NCI-H2171 treated with DMSO at 0.1 percent for 48 hours (cell line): ENCODE measurements around the gene ATG7.
"Not testable (repeated sequence)": the region's sequence is repeated elsewhere in the genome, so short reads cannot be mapped to it uniquely, and the experiment has no call there.

Source experiments
- DNase-seq: peaks from one replicate; lab custom pipeline; 2025; lab: John Stamatoyannopoulos, UW

ATG7 gene

DNA sequence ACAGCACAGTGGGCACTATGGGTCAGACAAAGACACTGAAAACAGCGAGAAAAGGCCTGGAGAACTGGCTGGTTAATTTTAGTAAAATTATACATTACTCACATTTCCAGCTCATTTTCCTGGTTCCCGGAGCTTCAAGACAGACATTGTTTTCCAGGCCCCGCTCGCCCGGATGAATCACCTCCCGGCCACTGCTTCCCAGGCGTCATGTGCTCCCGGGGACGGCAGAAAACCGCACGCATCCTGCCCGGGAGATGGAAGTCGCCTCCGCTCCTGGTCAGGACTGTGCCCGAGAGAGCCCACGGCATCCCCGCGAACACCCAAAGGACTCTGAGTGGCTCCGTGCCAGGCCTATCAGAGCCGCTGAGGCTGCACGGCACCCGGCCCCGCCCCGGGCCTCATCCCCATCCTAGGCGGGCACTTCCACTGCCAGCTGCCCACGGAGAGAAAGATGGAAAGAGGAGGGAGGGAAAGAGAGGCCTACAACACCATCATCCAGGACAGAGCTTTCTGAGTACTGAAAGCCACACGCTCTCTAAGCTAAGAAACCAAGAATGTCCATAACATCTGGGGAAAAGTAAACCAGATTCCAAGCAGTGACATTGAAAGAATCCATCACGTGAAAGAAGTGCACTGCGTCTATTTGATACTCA, 296.4 kb downstream of the ATG7 start:
- DNase-seq, result no peak

DNA sequence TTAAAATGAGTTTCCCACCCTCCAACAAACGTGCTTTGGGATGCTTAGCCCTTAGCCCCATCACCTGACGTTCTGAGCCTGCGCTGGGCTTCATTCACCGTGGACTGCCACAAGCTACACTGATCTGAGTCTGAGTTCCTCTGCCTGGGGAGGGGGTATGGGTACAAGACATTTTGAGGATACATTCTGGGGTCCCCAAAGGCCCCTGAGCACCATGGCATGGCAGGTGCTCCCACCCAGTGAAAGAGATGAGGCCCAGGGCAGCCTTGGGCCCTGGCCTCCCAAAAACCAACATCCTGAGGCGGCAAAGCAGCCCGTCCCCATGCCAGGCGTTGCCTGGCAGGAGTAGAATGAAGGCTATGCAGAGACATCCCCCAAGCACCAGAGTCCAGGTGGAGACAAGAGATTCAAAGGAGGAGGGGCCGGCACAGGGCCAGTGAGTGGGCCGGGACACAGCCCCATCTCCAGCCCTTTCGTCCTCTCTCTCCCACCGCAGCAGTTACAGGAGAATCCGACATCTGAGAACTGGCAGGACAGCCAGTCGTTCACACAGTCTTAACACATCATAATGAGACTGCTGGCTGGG, 297.1 kb downstream of the ATG7 start:
- no peak for DNase-seq

DNA sequence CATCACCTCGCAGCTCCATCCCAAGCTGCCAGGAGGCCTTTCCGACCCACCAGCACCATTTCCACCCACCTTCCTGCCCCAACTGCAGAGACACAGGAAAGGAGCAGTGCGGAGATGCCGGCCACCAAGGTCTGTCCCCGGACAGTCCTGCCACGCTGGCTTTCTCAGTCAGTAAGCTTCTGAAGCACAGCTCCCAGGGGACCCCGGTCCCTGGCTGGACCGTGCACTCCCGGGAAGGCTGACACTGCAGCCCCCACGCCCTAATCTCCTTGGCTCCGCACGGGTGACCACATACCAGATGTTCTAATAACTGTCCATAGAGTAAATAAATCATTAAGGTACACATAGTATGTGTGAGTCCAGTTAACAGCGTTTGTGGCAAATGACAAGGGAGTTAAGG, 298.1 kb downstream of the ATG7 start:
- DNase-seq, result no peak

DNA sequence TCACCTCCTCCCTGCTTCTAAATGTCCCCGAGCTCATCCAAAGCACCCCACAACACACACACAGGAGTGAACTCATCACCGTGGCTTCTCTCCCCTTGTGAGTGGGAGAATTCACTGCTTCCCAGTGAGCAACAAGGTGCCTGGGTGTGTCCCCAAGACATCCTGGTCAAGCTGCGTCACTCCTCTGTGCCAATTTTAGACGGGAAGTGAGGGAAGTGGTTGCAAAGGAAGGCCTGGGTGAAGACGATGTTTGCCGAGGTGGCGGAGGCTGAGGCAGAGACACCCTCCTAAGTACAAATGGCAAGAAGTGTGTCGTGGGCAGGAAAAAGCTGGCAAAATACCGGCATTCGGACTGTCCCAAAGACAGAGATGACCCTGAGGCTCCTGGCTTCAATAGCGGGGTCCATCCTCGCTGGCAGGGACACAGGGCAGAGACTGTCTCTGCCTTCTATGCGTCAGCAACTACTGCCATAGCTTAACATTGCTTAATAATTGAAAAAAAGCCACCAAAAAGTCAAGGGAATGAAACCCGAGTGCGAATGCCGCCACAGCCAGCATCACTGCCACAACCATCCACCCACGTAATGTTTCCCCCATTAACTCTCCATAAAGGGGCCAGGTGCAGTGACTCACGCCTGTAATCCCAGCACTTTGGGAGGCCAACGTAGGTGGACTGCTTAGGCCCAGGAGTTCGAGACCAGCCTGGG, 298.7 kb downstream of the ATG7 start:
- no peak for DNase-seq

DNA sequence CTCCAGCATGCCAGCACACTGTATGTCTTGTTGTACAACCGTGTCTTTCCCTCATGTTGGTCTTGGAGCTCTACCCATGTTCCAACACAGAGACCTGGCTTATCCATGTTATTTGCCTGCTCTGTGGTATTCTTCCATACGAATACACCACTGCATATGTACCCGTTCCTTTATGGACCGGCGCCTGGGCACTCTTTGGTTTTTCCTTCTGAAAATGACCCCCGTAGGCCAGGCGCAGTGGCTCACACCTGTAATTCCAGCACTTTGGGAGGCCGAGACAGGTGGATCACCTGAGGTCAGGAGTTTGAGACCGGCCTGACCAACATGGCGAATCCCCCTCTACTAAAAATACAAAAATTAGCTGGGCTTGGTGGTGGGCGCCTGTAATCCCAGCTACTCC, 300.5 kb downstream of the ATG7 start:
- not testable (repeated sequence) for DNase-seq

DNA sequence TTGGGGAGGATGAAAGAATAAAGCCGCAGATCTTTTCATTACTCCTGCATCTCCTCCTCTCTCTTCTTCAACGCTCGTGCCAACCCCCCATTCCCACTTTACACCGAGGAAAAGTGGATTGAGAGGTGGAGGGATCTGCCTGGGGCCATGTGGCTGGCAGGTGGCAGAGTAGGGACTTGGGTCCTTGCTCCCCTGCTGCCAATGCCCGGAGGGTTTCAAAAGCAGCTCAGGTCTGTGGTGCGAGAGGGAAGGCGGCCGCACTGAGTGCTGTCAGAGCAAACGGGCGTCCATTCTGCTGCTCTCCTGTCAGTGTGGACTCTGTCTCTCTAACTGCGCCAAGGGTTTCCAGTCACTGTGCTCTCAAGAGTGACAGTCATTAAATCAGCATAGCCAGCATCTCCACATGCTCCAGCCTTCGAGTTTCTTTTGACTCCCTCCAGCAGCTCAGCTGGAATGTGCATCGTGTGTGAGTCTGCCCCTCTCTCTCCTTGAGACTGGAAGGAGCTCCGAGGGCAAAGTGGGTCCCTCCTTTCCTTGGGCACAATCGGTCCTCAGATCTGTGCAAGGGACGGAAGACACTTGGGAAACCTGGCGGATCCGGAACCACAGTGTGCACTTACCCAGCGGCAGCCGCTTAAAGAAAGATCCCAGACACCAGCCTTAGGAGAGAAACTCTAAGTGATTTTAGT, 302.9 kb downstream of the ATG7 start:
- DNase-seq, result no peak

DNA sequence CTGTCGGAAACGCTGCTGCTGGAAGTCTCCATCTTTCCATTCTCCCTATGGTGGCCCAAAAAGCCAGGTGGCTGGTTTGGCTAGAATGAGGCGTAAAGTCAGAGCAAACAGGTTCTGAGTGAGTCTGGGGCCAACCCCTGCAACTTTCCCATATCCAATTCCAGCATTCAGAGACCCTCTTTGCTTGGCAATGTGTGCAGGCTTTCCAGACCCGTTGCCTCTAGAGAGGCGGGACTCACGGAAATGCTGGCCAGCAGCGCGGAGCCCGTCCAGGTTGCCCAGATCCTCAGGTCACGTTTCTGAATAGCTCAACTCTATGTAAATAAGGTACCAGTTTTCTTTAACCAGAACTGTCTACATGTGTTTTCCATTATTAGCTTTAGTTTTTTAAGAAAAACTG, 303.5 kb downstream of the ATG7 start:
- DNase-seq, result no peak

DNA sequence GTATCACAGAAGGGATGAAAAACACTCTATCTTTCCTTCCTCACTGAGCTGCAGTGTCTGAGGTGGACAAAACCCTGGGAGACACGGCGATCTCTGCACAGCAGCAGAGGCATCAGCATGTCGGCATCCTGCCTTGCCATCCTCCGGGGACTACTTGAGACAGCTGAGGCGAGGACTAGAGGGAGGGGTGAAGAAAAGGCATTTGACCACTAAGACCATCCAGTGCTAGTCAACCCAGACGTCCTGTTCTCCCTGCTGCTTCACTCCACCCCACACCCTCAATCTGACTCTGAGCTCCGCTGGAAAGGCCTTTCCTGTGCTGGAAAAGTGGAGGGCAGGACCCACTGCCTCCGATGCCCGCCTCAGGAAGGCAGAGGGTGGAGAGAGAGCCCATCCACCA, 304.3 kb downstream of the ATG7 start:
- DNase-seq, result no peak

DNA sequence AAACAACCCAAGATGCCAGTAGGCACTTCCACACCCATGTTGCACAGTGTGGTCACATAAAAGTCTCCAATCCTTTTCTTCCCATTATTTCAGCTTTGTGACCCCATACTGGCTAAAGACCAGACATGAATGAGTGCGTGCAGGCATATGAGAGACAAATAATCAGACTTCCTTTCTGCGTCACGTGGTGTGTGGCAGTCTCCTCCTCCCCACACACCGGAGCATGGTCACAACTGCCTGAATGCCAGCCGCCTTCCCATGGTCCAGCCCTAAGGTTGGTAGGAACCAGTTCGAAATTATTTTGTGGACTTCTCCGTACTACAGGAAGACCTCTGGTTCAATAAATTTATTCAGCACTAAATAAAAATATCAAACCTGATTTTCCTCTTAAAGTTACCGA, 306.0 kb downstream of the ATG7 start:
- no peak for DNase-seq

DNA sequence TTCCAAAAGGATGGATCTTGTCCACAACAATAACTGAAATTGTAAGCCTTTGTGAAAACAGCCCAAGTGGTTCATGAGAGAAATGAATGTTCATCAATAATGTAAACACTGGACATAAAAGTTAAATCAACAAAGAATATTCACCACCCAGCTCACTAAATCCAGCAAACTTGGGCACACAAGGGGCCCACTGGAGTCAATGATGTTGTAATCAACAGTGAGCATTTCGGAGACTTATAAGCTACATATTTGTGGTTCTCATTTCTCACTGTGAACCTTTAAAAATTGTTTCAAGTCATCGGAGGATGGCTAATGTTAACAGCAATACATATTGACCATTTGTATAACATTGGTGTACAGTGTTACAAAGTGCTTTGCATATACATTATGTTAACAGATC, 308.4 kb downstream of the ATG7 start:
- no peak for DNase-seq

DNA sequence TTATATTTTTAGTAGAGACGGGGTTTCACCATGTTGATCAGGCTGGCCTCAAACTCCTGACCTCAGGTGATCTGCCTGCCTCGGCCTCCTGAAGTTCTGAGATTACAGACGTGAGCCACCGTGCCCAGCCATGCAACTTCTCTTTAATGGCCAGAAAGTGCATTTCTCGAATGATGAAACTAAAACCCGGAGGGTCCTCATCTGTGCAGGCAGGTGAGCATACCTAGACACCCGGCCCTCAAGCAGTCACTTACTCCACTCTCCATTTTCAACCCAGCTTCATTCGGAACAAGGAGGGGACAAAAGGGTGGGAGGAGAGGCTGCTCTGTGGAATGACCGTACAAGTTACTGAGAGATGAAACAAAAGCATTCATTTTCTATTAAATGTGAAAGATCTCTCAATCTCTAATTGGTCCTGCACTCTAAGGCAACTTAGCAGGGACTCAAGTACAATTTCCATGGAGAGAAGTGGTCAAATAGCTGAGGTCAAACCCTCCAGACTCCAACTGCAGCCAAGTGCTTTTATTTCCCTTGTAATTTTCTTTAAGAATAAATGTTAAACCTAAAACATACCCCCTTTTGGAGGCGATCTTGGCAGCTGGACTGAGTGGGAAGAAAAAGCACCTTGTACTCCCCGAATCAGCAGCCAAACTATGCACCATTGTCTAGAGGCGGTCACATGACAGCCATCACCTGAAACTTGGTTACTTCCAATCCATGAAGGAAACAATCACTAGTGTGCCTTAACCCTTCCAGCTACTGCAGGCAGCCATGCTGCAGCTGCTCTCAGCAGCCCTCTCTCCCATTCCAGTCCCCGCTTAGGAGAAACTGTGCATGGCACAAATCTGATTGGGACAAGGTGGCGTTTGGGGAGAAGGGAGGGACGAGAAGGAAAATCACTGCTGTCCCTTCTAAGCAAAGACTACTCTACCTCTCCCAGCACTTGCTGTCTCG, 309.3 kb downstream of the ATG7 start:
- no peak for DNase-seq

DNA sequence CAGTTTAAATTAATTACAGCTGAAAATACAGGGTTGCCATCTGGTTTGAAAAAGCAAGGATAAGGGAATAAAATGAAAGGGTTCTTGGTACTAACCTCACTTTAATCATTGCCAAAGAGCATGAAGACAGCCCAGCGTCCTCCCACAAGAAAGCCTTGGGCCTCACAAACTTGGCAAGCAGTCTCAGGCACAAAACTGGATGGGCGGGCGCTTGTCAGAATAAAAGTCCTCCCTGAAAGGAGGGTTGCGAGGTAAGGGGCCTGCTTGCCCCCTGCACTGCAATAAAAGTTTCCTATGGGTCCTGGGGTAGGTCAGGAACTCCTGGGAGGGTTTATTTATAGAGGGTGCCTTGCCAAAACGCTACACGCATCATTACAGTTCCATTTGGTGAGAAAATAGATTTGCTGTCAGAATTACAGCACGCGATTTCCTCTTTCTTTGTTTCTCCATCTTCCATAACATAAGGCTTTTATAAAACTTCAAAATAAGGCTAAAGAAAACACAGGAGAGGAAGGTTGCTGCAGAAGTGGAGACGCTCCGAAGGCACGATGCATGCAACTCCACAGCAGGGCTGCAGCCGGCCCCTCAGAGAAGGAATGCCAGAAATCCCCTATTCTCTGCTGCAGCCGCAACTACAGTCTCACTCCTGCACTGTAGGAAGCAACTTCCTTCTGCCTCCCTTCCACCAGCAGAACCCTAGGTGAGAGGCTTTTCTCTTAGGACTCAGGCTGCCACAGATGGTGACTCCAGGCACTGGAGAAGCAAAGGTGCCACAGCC, 310.2 kb downstream of the ATG7 start:
- DNase-seq, result no peak

DNA sequence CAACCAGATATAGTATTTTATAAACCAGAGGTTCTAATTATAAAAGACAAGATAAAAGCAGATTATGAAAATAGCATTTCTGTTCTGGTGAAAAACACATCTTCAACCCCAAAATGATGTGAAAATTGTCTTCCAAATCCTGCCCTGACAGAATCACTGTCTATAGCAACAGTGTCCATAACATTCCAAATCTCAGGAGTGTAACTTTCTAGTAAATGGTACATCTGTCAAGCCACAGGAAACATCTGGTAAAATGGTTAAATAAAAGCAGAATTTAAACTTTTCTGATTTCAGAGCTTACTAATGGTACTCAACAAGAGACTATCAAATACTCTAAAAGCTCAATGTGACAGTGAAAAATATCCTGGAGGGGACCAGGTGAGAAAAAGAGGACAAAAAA, 311.0 kb downstream of the ATG7 start:
- no peak for DNase-seq

DNA sequence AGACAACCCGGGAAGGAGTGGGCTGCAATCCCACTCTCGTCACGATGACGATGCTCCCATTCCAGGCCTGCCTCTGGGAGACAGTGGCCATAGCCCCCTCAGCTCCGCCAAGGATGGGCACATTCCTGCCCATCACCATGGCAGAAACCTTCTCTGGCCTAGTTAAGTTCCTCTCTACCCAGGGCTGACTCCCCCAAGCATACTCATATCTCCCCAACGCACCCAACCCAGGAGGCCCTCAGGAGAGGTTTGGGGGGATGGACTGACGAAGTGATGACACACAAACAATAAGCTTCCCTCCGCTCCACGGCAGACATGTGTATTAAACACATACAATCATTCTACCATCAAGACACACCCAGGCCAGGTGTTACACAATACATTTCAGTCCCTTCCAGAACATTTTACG, 311.4 kb downstream of the ATG7 start:
- no peak for DNase-seq

DNA sequence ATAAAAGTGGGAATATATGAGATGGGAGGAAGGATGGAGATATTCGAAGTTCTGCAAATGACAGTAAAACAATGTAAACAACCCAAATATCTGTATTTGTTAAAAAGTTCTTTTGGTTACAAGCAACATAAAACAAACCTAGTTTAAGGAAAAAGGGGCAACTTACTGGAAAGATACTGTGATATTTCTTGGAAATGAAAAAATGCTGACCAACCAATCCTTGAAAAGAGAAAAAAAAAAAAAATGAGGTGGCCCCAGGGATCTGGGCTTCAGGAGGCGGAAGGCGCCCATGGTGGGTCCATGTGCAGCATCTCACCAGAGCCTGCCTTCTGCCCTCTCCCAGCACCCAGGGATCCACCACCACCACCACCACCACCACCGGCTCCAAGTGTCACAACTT, 312.4 kb downstream of the ATG7 start:
- no peak for DNase-seq

DNA sequence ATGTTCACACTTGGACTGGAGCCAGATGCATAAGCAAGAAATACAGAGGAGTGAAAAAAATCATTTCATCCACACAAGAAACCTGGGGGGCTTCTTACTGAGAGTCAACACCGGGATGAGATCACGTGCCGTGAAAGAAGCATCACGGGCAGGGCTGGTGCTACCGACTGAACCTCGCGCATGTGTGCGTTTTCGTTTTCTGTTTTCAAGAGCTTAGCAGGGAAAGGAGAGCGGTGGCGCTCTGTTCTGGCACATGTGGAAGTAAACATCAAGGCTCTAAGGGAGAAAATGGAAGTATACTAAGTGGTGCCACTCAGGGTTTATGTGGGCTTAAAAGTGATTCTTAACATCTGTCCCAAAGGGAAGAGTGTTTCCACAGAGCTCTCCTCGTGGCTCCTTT, 315.6 kb downstream of the ATG7 start:
- no peak for DNase-seq

DNA sequence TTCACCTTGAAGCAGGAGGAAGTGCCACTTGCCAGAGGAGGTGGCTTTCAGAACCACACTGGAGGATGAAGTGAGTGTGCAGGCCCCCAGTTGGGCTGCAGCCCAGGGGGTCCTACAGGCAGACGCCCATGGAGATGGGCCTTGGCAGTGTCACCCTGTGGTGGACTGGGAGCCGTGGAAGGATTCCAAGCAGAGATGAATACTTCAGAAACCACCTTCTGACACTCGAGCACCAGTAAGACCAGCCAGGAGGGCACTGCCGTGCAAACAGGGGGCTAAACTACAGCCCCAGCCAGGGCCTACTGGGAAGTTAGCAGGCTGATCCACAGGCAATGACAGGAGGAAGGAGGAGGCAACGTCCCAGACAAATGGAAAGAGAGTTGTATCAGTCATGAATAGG, 316.1 kb downstream of the ATG7 start:
- no peak for DNase-seq

DNA sequence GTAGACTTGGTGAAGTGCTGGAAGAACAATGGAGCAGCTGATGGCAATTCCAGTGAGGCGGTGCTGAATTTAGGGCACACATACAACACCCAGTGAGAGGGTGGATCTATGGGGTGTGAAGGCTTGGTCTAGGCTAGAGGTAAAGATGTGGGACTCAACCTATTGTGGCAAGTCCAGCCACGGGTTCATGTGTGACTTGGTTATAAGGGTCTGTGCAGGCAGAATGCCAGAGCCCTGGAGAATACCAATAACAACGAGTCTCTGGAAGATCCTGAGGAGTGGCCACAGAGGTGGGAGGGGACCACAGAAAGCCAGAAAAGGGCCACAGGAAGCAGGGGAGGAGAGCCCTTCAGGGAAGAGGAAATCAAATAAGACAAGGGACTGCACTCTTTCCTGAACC, 316.6 kb downstream of the ATG7 start:
- DNase-seq, result no peak

DNA sequence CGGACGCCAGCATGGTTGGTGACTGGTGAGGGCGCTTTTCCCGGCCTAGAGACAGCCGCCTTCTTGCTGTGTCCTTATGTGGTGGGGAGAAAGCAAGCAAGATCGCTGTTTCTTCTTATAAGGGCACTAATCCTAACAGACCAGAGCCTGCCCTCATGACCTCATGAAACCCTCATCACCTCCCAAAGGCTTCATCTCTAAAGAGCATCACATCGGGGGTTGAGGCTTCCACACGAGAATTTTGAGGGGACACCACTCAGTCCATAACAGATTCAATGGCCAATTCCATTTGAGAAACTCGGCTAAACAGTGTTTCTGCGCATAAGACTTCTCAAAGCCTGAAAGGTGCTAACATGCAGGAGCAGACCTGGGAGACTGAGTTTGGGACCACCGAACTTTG, 317.5 kb downstream of the ATG7 start:
- DNase-seq, result no peak

DNA sequence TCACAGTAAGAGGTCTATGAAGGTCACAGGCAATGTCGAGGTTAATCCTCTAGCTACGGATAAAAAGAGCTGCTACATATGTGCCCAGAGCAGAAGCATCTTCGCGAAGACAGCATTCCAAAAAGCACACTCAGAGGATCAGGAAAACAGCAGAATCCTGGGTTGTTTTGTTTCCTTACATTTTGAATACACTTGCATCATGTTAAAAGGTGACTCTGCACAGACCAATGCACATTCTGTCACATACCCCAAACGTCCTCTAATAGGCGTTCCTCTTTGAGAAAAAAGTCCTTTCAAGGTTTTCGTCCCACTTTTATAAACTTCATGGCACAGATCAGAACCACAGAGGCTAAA, 318.8 kb downstream of the ATG7 start:
- no peak for DNase-seq
